Stomach (tissue), 9 donors: ENCODE data around the gene TMEM109. TPM values are rescaled to one million over a fixed set of nuclear protein-coding genes. Genes with fewer than 3 reads are reported as not detected.

ENCODE experiments used
- DNase-seq, 2 donors: peaks; one replicate each; pipeline versions ENCODE4 v3.0.0 to v3.0.0-alpha.2; 2013 to 2019
- H3K27ac ChIP-seq, 5 donors: fragments of 200-600 bp in 4 of 5; sonication (generic) in 4 of 5; one replicate each; pipeline ENCODE4 v1.5.1; 2013 to 2019; ENCODE audit warnings: mild to moderate bottlenecking in 1 of 5, moderate library complexity in 1 of 5
- H3K27me3 ChIP-seq, 3 donors: fragments of 200-600 bp; sonication (generic); one replicate each; pipeline ENCODE4 v1.5.1; 2017 to 2019; ENCODE audit warnings: mixed run types in 1 of 3
- H3K36me3 ChIP-seq, 4 donors: fragments of 200-600 bp; sonication (generic); 1 replicate in 3 of 4; 2 replicates in 1 of 4; pipeline ENCODE4 v1.5.1; 2016 to 2019
- H3K4me1 ChIP-seq, 4 donors: fragments of 200-600 bp; sonication (generic); one replicate each; pipeline ENCODE4 v1.5.1; 2016 to 2019
- H3K4me3 ChIP-seq, 4 donors: fragments of 200-600 bp; sonication (generic) in 3 of 4; one replicate each; pipeline ENCODE4 v1.5.1; 2016 to 2019; ENCODE audit warnings: mild to moderate bottlenecking in 1 of 4
- H3K9me3 ChIP-seq, 4 donors: fragments of 200-600 bp; sonication (generic); one replicate each; pipeline ENCODE4 v1.5.1; 2016 to 2019
- EP300 ChIP-seq: sonication (generic); formaldehyde crosslinking; IDR thresholded peaks from one replicate; pipeline ENCODE4 v1.6.1; 2017; ENCODE audit warnings: antibody characterized with exemption
- POLR2A ChIP-seq, 4 donors: fragments of 450-650 bp; IDR thresholded peaks; one replicate each; pipeline ENCODE4 v1.6.1; 2016; ENCODE audit warnings: antibody characterized with exemption in 4 of 4, control low read depth in 2 of 4, mild to moderate bottlenecking in 1 of 4, moderate library complexity in 1 of 4
- POLR2AphosphoS5 ChIP-seq, 3 donors: sonication (generic); formaldehyde crosslinking; IDR thresholded peaks; one replicate each; pipeline ENCODE4 v1.6.1; 2016; ENCODE audit warnings: antibody characterized with exemption in 3 of 3
- WGBS, 5 donors: extraction: QIAGEN DNeasy Blood & Tissue Kit in 3 of 5; methylation state at CpG; one replicate each; pipeline versions ENCODE4 v1.1.5 to v1.1.7; 2013 to 2018; 5-methylcytosine and 5-hydroxymethylcytosine counted together
- intact Hi-C: fragments of 100-400 bp; cut with DNase I; formaldehyde crosslinking; loops from one replicate; pipeline ENCODE4 v1.15.1; 2023; ENCODE audit warnings: low total_unique reads
- polyA plus RNA-seq, 3 donors: library from polyadenylated mRNA; stranded (reverse); fragments of 200-250 nt; gene quantifications; one replicate each; pipeline ENCODE4 v1.2.3, GENCODE V29; 2013
- total RNA-seq, 5 donors: library from RNA; depleted of rRNA; stranded (reverse); fragments of >200 nt; gene quantifications; one replicate each; pipeline versions ENCODE4 v1.1.0 to v1.2.3, GENCODE V29; 2014 to 2016
- TF ChIP-seq, protein P1 (sequence below), 7 experiments: fragments of 450-650 bp in 4 of 7; fragments of 200-600 bp in 3 of 7; sonication (generic) in 3 of 7; IDR thresholded peaks; one replicate each; pipeline ENCODE4 v1.5.1; 2016 to 2019; ENCODE audit warnings: antibody characterized with exemption in 7 of 7, control low read depth in 2 of 7, mild to moderate bottlenecking in 1 of 7
- donor health status: healthy with polysubstance abuse.
- donor health status: Bipolar disorder and iron deficiency.
- donor health status: healthy.

TMEM109 gene
- total and polyA plus RNA-seq, 8 donors = 27.4 to 122 (median 65.4) TPM

DNA sequence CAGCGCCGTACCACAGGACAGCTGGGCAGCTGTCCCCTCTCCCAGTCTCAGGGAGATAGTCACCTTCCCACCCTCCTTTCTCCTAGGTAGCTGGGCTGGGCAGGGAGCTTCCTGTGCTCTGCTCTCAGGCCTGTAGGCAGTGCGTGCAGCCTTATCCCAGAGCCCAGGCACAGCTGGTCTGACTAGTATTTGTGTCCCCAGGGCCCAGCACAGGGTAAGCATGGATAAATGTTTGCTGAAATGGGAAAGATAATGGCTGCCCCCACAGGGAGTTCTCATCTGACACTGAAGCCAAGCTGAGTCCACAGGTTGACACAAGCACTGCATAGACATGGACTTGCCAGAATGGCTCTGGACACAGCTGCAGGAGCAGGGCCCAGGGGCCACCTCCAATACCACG lies 28.3 kb downstream of the TMEM109 start:
- Histone ChIP-seq H3K4me1 (peaks cover 19 to 45% (median 36%) of the 10 kb centered on the region in 4 donors), H3K36me3 (peaks cover 7 to 95% (median 88%) of the 10 kb centered on the region in 4 donors), H3K9me3 (no peaks in the 10 kb centered on the region), H3K27me3 (no peaks in the 10 kb centered on the region), H3K27ac (peak overlapping the region in 4 of 5 donors; percentile 18 to 72 (median 60)), H3K4me3 (no peak overlapping the region)
- 57 to 80% (median 68%) methylated on average over 1 to 4 of the region's 4 CpGs for WGBS, 5 donors
- intact Hi-C loops = no loop called here
- DNase-seq = no peak
- TF ChIP-seq EP300 = no peak
- no peak for TF ChIP-seq POLR2A (IDR thresholded peaks at IDR 0.05)
- TF ChIP-seq, protein P1, sequence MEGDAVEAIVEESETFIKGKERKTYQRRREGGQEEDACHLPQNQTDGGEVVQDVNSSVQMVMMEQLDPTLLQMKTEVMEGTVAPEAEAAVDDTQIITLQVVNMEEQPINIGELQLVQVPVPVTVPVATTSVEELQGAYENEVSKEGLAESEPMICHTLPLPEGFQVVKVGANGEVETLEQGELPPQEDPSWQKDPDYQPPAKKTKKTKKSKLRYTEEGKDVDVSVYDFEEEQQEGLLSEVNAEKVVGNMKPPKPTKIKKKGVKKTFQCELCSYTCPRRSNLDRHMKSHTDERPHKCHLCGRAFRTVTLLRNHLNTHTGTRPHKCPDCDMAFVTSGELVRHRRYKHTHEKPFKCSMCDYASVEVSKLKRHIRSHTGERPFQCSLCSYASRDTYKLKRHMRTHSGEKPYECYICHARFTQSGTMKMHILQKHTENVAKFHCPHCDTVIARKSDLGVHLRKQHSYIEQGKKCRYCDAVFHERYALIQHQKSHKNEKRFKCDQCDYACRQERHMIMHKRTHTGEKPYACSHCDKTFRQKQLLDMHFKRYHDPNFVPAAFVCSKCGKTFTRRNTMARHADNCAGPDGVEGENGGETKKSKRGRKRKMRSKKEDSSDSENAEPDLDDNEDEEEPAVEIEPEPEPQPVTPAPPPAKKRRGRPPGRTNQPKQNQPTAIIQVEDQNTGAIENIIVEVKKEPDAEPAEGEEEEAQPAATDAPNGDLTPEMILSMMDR (IDR thresholded peaks at IDR 0.05) = no peak
- no peak for TF ChIP-seq POLR2AphosphoS5 (IDR thresholded peaks at IDR 0.05)

DNA sequence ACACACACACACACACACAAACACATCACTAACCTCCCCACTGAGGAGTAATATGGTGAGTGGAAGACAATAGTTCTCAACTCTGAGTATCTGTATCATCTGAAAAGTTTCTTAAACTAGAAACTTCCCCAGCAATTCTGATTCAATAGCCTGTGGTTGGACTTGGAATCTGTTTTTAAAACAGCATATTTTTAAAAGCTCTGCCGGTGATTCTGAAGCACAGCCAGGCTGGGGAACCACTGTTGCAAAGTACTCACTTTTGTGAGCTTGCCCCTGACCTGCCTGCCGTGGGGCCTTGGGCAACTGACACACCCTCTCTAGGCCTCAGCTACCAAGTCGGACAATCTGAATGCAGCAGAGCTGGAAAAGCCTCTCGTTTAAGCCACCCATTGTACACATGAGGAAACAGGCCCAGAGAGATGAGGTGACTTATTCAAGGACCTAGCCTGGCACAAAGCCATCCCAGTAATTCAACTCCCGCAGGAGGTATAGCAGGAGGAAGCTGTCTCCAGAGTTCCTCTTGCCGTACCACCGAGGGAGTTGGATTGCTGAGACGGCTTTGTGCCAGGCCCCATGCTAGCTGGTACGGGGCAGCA lies 29.1 kb downstream of the TMEM109 start:
- H3K9me3 ChIP-seq = no peaks in the 10 kb centered on the region

DNA sequence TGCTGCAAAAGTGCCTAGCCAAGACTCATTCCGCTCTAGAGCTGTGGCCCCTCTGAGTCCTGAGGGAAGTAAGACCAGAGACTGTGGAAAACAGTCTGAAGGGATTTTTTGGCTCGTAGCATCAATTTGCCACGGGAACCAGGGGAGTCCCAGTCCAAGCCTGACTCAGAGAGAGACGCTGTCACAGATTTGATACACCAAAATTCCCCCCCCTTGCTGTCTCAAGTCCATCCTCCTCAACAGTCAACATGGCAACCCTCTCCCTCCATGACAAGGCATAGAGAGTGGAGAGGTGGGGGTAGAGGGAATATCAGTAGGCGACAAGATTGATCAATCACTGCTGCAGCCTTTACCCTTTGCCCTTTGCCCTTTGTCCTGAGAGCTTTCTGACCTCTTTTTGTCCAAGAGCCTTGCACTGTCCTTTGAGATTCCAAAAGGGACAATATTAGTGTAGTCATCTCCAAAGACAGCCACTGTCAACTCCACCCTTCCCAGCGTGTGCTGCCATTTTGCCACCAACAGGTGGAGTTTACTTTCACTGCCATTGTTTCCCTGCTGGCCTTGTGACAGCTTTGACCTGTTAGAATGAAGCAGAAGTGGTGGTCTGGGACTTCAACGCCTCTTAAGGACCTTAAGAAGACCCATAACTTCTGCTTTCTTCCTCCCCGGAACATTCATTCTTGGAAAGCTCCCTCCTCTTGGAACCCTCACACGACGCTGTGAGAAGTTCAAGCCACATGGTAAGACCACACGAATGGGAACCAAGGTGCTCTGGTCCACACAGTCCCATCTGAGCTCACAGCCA lies 30.7 kb downstream of the TMEM109 start:
- DNase-seq = no peak
- TF ChIP-seq POLR2AphosphoS5 (IDR thresholded peaks at IDR 0.05) (no peak), POLR2A (IDR thresholded peaks at IDR 0.05) (no peak), EP300 (no peak)
- TF ChIP-seq, protein P1 (IDR thresholded peaks at IDR 0.05) = no peak
- Histone ChIP-seq H3K27me3 (no peaks in the 10 kb centered on the region), H3K36me3 (peaks cover 0 to 70% (median 63%) of the 10 kb centered on the region in 4 donors), H3K4me1 (peaks cover 19 to 56% (median 32%) of the 10 kb centered on the region in 4 donors), H3K4me3 (no peak overlapping the region), H3K27ac (no peak overlapping the region), H3K9me3 (no peaks in the 10 kb centered on the region)
- intact Hi-C loops = no loop called here
- 85 to 91% (median 88%) methylated on average over 11 of the region's 11 CpGs for WGBS, 5 donors

More for the DNA sequence above, 29.1 kb downstream of the TMEM109 start:
- Histone ChIP-seq H3K4me1 (peaks cover 19 to 47% (median 39%) of the 10 kb centered on the region in 4 donors), H3K27ac (peak overlapping the region; percentile 30 to 72 (median 64)), H3K36me3 (peaks cover 5 to 87% (median 79%) of the 10 kb centered on the region in 4 donors), H3K27me3 (no peaks in the 10 kb centered on the region), H3K4me3 (no peak overlapping the region)
- TF ChIP-seq EP300 (no peak), POLR2AphosphoS5 (IDR thresholded peaks at IDR 0.05) (peak in 2 of 3 donors; percentile 7 to 55)
- TF ChIP-seq, protein P1 (IDR thresholded peaks at IDR 0.05) = no peak
- intact Hi-C loops = no loop called here
- peak; percentile 80 to 86 for DNase-seq
- 27 to 45% (median 29%) methylated on average over 9 of the region's 9 CpGs for WGBS, 5 donors

DNA sequence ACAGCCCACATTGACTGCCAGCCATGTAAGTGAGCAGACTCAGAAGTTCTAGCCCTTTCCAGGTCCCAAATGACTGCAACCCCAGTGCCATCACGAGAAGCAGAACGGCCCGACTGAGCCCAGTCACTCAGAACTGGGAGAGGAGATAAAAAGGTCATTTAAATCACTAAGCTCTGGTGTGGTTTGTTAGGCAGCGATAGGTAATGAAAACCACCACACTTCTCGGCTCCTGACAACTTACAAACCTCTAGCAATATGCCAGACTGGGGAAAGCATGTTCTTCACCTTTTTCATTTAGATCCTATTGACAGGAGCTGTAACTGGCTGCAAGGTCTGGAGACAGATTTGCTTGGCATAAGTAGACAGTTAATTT lies 31.3 kb downstream of the TMEM109 start:
- no peak overlapping the region for H3K27ac ChIP-seq
- peaks cover 0 to 64% (median 57%) of the 10 kb centered on the region in 4 donors for H3K36me3 ChIP-seq
- intact Hi-C loops = no loop called here
- 82 to 92% (median 91%) methylated on average over 5 of the region's 5 CpGs for WGBS, 5 donors
- TF ChIP-seq, protein P1 (IDR thresholded peaks at IDR 0.05) = no peak
- TF ChIP-seq EP300 = no peak
- TF ChIP-seq POLR2AphosphoS5 (IDR thresholded peaks at IDR 0.05) = no peak
- no peak for TF ChIP-seq POLR2A (IDR thresholded peaks at IDR 0.05)
- no peaks in the 10 kb centered on the region for H3K27me3 ChIP-seq
- no peak overlapping the region for H3K4me3 ChIP-seq
- no peak for DNase-seq
- no peaks in the 10 kb centered on the region for H3K9me3 ChIP-seq
- peaks cover 16 to 56% (median 33%) of the 10 kb centered on the region in 4 donors for H3K4me1 ChIP-seq
